Breast epithelium (tissue), 4 donors: ENCODE results near the gene PPFIA4. TPM values are rescaled to one million over a fixed set of nuclear protein-coding genes. Genes with fewer than 3 reads are reported as not detected.

Experiments
- DNase-seq, 2 donors: peaks; one replicate each; pipeline ENCODE4 v3.0.0-alpha.2; 2019; ENCODE audit warnings: low spot score in 2 of 2
- H3K27ac ChIP-seq, 2 donors: fragments of 200-600 bp; sonication (generic) in 1 of 2; one replicate each; pipeline ENCODE4 v1.5.1; 2016 to 2019; ENCODE audit warnings: mild to moderate bottlenecking in 1 of 2
- H3K27me3 ChIP-seq, 2 donors: fragments of 200-600 bp; sonication (generic) in 1 of 2; one replicate each; pipeline versions ENCODE4 v1.5.1 to v1.6.0; 2017 to 2019; ENCODE audit warnings: control low read depth in 1 of 2, mild to moderate bottlenecking in 1 of 2
- H3K36me3 ChIP-seq: fragments of 200-600 bp; one replicate; pipeline ENCODE4 v1.5.1; 2019
- H3K4me1 ChIP-seq, 2 donors: fragments of 200-600 bp; sonication (generic); one replicate each; pipeline ENCODE4 v1.5.1; 2016 to 2019; ENCODE audit warnings: control low read depth in 1 of 2
- H3K4me3 ChIP-seq, 3 donors: fragments of 200-600 bp; sonication (generic); 1 replicate in 2 of 3; 2 replicates in 1 of 3; pipeline ENCODE4 v1.5.1; 2016 to 2019; ENCODE audit warnings: mild to moderate bottlenecking in 3 of 3, moderate library complexity in 2 of 3
- H3K9me3 ChIP-seq, 2 donors: fragments of 200-600 bp; sonication (generic) in 1 of 2; one replicate each; pipeline ENCODE4 v1.5.1; 2016 to 2019; ENCODE audit warnings: control low read depth in 1 of 2
- CTCF ChIP-seq, 3 donors: fragments of 450-650 bp; IDR thresholded peaks; one replicate each; pipeline ENCODE4 v1.5.1; 2016 to 2017; ENCODE audit warnings: antibody characterized with exemption in 3 of 3, mild to moderate bottlenecking in 3 of 3, moderate library complexity in 3 of 3
- POLR2A ChIP-seq: fragments of 450-650 bp; IDR thresholded peaks from one replicate; pipeline ENCODE4 v1.6.1; 2016; ENCODE audit warnings: antibody characterized with exemption, mild to moderate bottlenecking, moderate library complexity
- POLR2AphosphoS5 ChIP-seq, 3 donors: sonication (generic); formaldehyde crosslinking; IDR thresholded peaks; one replicate each; pipeline ENCODE4 v1.6.1; 2017; ENCODE audit warnings: antibody characterized with exemption in 3 of 3
- intact Hi-C: fragments of 100-400 bp; cut with DNase I; formaldehyde crosslinking; loops from one replicate; pipeline ENCODE4 v1.15.1; 2023; ENCODE audit warnings: low total_unique reads
- total RNA-seq, 3 donors: library from RNA; depleted of rRNA; stranded (reverse); fragments of >200 nt; gene quantifications; one replicate each; pipeline ENCODE4 v1.1.0, GENCODE V29; 2016

The PPFIA4 gene
- total RNA-seq, 3 donors from 2014 or later, result 0.80 to 5.6 (median 2.9) TPM

- no peaks in the 10 kb centered on the region for H3K27me3 ChIP-seq
- H3K27ac ChIP-seq, result no peak overlapping the region
- no peak overlapping the region for H3K4me3 ChIP-seq
- intact Hi-C loops, result loop anchor here (10.0 kb wide), 1 partner anchor 239 kb away; no protein-coding TSS in a partner anchor
- H3K4me1 ChIP-seq, result no peaks in the 10 kb centered on the region
- no peaks in the 10 kb centered on the region for H3K9me3 ChIP-seq
- TF ChIP-seq POLR2AphosphoS5 (IDR thresholded peaks at IDR 0.05) (no peak), CTCF (IDR thresholded peaks at IDR 0.05) (no peak), POLR2A (no peak)
- no peak for DNase-seq
- H3K36me3 ChIP-seq, result no peaks in the 10 kb centered on the region
Observed at GRCh38 chr1:203035111-203036000, 9.1 kb downstream of the PPFIA4 start.

GRCh38 chr1:203036135-203036534, 9.8 kb downstream of the PPFIA4 start:
- intact Hi-C loops, result loop anchor here (10.0 kb wide), 1 partner anchor 239 kb away; no protein-coding TSS in a partner anchor
- H3K36me3 ChIP-seq, result no peaks in the 10 kb centered on the region
- H3K4me1 ChIP-seq, result no peaks in the 10 kb centered on the region
- H3K4me3 ChIP-seq, result no peak overlapping the region
- no peak for TF ChIP-seq POLR2A
- TF ChIP-seq CTCF (IDR thresholded peaks at IDR 0.05), result no peak
- no peak for TF ChIP-seq POLR2AphosphoS5 (IDR thresholded peaks at IDR 0.05)
- H3K27me3 ChIP-seq, result no peaks in the 10 kb centered on the region
- H3K9me3 ChIP-seq, result no peaks in the 10 kb centered on the region
- H3K27ac ChIP-seq, result no peak overlapping the region
- DNase-seq, result no peak

GRCh38 chr1:203036537-203036936, 10.2 kb downstream of the PPFIA4 start:
- intact Hi-C loops, result loop anchor here (10.0 kb wide), 1 partner anchor 238 kb away; no protein-coding TSS in a partner anchor
- H3K4me3 ChIP-seq, result no peak overlapping the region
- no peaks in the 10 kb centered on the region for H3K36me3 ChIP-seq
- H3K4me1 ChIP-seq, result no peaks in the 10 kb centered on the region
- no peaks in the 10 kb centered on the region for H3K9me3 ChIP-seq
- no peak for DNase-seq
- no peak for TF ChIP-seq POLR2AphosphoS5 (IDR thresholded peaks at IDR 0.05)
- TF ChIP-seq CTCF (IDR thresholded peaks at IDR 0.05), result no peak
- no peak for TF ChIP-seq POLR2A
- H3K27me3 ChIP-seq, result no peaks in the 10 kb centered on the region
- no peak overlapping the region for H3K27ac ChIP-seq

- DNase-seq, result no peak
- Histone ChIP-seq H3K27ac (no peak overlapping the region), H3K27me3 (no peaks in the 10 kb centered on the region), H3K4me1 (no peaks in the 10 kb centered on the region), H3K9me3 (no peaks in the 10 kb centered on the region), H3K4me3 (no peak overlapping the region), H3K36me3 (no peaks in the 10 kb centered on the region)
- TF ChIP-seq POLR2A (no peak), POLR2AphosphoS5 (IDR thresholded peaks at IDR 0.05) (no peak), CTCF (IDR thresholded peaks at IDR 0.05) (no peak)
- intact Hi-C loops, result loop anchor here (10.0 kb wide), 1 partner anchor 237 kb away; no protein-coding TSS in a partner anchor
Observed at GRCh38 chr1:203037509-203038190, 11.4 kb downstream of the PPFIA4 start.
